Measurements from ENCODE around the gene KRT85. TPM values are rescaled to one million over a fixed set of nuclear protein-coding genes. Genes with fewer than 3 reads are reported as not detected.

The KRT85 gene
- total RNA-seq, 2 donors from 2014 or later = not detected

- Histone ChIP-seq H3K4me1 (ENCODE audit: control insufficient read depth, insufficient read depth, low read length) (no peaks in the 10 kb centered on the region), H3K9me3 (ENCODE audit: control insufficient read depth, low read length) (no peaks in the 10 kb centered on the region), H3K27me3 (ENCODE audit: control insufficient read depth, insufficient read depth, low read length, poor library complexity, severe bottlenecking) (no peaks in the 10 kb centered on the region), H3K9ac (ENCODE audit: extremely low read depth, low read length, poor library complexity, severe bottlenecking) (no peak overlapping the region), H3K4me3 (ENCODE audit: low read length) (no peak overlapping the region), H3K27ac (ENCODE audit: low read depth, low read length) (no peak overlapping the region), H3K36me3 (ENCODE audit: control insufficient read depth, insufficient read depth, low read length) (no peaks in the 10 kb centered on the region)
- 71% methylated on average over 3 of the region's 3 CpGs for WGBS, 2 experiments (ENCODE audit: insufficient coverage in 1 of 2, insufficient read length in 1 of 2)
- Mint-ChIP-seq H3K36me3 (ENCODE audit: low read depth) (no peaks in the 10 kb centered on the region), H3K27ac (no peak overlapping the region), H3K27me3 (ENCODE audit: insufficient read depth) (peaks cover 13% of the 10 kb centered on the region), H3K4me1 (peaks cover 12% of the 10 kb centered on the region), H3K4me3 (no peak overlapping the region), H3K9me3 (peaks cover 5% of the 10 kb centered on the region)
- DNase-seq = peak; percentile 74
- TF ChIP-seq, protein P1, sequence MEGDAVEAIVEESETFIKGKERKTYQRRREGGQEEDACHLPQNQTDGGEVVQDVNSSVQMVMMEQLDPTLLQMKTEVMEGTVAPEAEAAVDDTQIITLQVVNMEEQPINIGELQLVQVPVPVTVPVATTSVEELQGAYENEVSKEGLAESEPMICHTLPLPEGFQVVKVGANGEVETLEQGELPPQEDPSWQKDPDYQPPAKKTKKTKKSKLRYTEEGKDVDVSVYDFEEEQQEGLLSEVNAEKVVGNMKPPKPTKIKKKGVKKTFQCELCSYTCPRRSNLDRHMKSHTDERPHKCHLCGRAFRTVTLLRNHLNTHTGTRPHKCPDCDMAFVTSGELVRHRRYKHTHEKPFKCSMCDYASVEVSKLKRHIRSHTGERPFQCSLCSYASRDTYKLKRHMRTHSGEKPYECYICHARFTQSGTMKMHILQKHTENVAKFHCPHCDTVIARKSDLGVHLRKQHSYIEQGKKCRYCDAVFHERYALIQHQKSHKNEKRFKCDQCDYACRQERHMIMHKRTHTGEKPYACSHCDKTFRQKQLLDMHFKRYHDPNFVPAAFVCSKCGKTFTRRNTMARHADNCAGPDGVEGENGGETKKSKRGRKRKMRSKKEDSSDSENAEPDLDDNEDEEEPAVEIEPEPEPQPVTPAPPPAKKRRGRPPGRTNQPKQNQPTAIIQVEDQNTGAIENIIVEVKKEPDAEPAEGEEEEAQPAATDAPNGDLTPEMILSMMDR (conservative IDR thresholded peaks at IDR 0.05) = no peak
Observed at GRCh38 chr12:52402873-52403540, 35.7 kb upstream of the KRT85 start.

DNA sequence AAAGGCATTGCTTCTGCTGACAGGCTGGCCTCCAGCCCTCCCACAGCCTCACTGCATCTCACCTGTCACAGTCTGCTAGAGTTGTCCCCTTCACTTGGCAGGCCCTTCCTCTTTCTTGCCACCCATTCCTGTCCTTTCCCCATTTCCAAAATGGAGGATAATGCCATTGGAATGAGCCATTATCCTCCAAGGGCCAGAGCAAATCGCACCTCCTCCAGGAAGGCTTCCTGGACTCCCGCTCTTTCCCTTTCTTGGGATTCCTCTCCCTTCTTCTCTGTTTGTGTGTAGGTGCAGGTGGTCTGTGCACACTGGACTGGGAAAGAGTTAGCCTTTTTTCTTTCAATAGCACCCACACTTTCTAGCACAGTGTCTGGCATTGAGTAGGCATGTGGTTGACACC is 35.1 kb upstream of the KRT85 start:
- Histone ChIP-seq H3K27me3 (ENCODE audit: control insufficient read depth, insufficient read depth, low read length, poor library complexity, severe bottlenecking) (no peaks in the 10 kb centered on the region), H3K27ac (ENCODE audit: low read depth, low read length) (no peak overlapping the region), H3K9me3 (ENCODE audit: control insufficient read depth, low read length) (no peaks in the 10 kb centered on the region), H3K9ac (ENCODE audit: extremely low read depth, low read length, poor library complexity, severe bottlenecking) (no peak overlapping the region), H3K4me3 (ENCODE audit: low read length) (no peak overlapping the region), H3K36me3 (ENCODE audit: control insufficient read depth, insufficient read depth, low read length) (no peaks in the 10 kb centered on the region), H3K4me1 (ENCODE audit: control insufficient read depth, insufficient read depth, low read length) (no peaks in the 10 kb centered on the region)
- DNase-seq = no peak
- no peaks in the 10 kb centered on the region for H3K9me3 Mint-ChIP-seq
- H3K4me3 Mint-ChIP-seq = no peak overlapping the region
- 91% methylated on average over 2 of the region's 2 CpGs; no CpG with 5 or more reads in 1 of the 2 experiments for WGBS, 2 experiments (ENCODE audit: insufficient coverage in 1 of 2, insufficient read length in 1 of 2)
- H3K27ac Mint-ChIP-seq = no peak overlapping the region
- no peaks in the 10 kb centered on the region for H3K36me3 Mint-ChIP-seq (ENCODE audit: low read depth)
- H3K4me1 Mint-ChIP-seq = peaks cover 12% of the 10 kb centered on the region
- H3K27me3 Mint-ChIP-seq (ENCODE audit: insufficient read depth) = peaks cover 12% of the 10 kb centered on the region
- TF ChIP-seq, protein P1 (conservative IDR thresholded peaks at IDR 0.05) = no peak

DNA sequence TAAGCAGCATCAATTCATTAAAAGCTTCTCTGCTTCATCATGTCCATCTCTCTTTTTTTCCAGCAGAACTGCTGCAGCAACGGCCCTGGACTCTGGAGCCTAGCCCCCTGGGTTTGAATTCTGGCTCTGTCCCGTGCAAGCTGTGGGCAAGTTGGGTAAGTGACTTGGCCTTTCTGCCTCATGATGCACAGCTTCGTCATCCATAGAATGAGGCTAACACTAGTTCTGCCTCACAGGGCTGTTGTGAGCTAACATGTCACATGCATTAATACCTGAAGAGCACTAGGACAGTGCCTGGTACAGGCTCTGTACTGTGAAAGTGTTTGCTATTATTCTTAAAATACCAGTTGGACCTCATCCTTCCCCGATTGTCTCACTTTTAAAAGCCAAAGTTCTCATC is 34.6 kb upstream of the KRT85 start:
- Histone ChIP-seq H3K9ac (ENCODE audit: extremely low read depth, low read length, poor library complexity, severe bottlenecking) (no peak overlapping the region), H3K9me3 (ENCODE audit: control insufficient read depth, low read length) (no peaks in the 10 kb centered on the region), H3K27me3 (ENCODE audit: control insufficient read depth, insufficient read depth, low read length, poor library complexity, severe bottlenecking) (no peaks in the 10 kb centered on the region), H3K4me1 (ENCODE audit: control insufficient read depth, insufficient read depth, low read length) (no peaks in the 10 kb centered on the region), H3K4me3 (ENCODE audit: low read length) (no peak overlapping the region), H3K36me3 (ENCODE audit: control insufficient read depth, insufficient read depth, low read length) (no peaks in the 10 kb centered on the region), H3K27ac (ENCODE audit: low read depth, low read length) (no peak overlapping the region)
- Mint-ChIP-seq H3K4me1 (peaks cover 12% of the 10 kb centered on the region), H3K27me3 (ENCODE audit: insufficient read depth) (peaks cover 12% of the 10 kb centered on the region), H3K4me3 (no peak overlapping the region), H3K36me3 (ENCODE audit: low read depth) (no peaks in the 10 kb centered on the region), H3K9me3 (no peaks in the 10 kb centered on the region), H3K27ac (no peak overlapping the region)
- TF ChIP-seq, protein P1 (conservative IDR thresholded peaks at IDR 0.05) = no peak
- WGBS, 2 experiments (ENCODE audit: insufficient coverage in 1 of 2, insufficient read length in 1 of 2) = 91% methylated on average over 4 of the region's 4 CpGs
- DNase-seq = no peak
